Measurements from ENCODE around the gene ERAL1.

GRCh38 chr17:28892024-28892423, 37.2 kb downstream of the ERAL1 start:
- TF ChIP-seq, protein P1, sequence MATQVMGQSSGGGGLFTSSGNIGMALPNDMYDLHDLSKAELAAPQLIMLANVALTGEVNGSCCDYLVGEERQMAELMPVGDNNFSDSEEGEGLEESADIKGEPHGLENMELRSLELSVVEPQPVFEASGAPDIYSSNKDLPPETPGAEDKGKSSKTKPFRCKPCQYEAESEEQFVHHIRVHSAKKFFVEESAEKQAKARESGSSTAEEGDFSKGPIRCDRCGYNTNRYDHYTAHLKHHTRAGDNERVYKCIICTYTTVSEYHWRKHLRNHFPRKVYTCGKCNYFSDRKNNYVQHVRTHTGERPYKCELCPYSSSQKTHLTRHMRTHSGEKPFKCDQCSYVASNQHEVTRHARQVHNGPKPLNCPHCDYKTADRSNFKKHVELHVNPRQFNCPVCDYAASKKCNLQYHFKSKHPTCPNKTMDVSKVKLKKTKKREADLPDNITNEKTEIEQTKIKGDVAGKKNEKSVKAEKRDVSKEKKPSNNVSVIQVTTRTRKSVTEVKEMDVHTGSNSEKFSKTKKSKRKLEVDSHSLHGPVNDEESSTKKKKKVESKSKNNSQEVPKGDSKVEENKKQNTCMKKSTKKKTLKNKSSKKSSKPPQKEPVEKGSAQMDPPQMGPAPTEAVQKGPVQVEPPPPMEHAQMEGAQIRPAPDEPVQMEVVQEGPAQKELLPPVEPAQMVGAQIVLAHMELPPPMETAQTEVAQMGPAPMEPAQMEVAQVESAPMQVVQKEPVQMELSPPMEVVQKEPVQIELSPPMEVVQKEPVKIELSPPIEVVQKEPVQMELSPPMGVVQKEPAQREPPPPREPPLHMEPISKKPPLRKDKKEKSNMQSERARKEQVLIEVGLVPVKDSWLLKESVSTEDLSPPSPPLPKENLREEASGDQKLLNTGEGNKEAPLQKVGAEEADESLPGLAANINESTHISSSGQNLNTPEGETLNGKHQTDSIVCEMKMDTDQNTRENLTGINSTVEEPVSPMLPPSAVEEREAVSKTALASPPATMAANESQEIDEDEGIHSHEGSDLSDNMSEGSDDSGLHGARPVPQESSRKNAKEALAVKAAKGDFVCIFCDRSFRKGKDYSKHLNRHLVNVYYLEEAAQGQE (IDR thresholded peaks at IDR 0.05; ENCODE audit: unreplicated experiment): no peak
- TF ChIP-seq, protein P2, sequence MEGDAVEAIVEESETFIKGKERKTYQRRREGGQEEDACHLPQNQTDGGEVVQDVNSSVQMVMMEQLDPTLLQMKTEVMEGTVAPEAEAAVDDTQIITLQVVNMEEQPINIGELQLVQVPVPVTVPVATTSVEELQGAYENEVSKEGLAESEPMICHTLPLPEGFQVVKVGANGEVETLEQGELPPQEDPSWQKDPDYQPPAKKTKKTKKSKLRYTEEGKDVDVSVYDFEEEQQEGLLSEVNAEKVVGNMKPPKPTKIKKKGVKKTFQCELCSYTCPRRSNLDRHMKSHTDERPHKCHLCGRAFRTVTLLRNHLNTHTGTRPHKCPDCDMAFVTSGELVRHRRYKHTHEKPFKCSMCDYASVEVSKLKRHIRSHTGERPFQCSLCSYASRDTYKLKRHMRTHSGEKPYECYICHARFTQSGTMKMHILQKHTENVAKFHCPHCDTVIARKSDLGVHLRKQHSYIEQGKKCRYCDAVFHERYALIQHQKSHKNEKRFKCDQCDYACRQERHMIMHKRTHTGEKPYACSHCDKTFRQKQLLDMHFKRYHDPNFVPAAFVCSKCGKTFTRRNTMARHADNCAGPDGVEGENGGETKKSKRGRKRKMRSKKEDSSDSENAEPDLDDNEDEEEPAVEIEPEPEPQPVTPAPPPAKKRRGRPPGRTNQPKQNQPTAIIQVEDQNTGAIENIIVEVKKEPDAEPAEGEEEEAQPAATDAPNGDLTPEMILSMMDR (conservative IDR thresholded peaks at IDR 0.05; ENCODE audit: low read depth in 2 of 2): no peak
- no peak for TF ChIP-seq POLR2AphosphoS5 (IDR thresholded peaks at IDR 0.05; ENCODE audit: low read depth)
- no peak for TF ChIP-seq CREB1 (CRISPR knock-in tag; IDR thresholded peaks at IDR 0.05; ENCODE audit: low read depth)
- TF ChIP-seq JUNB (IDR thresholded peaks at IDR 0.05; ENCODE audit: unreplicated experiment): no peak
- TF ChIP-seq ZNF114 (CRISPR knock-in tag; IDR thresholded peaks at IDR 0.05): no peak
- no peak for TF ChIP-seq EZH2 (IDR thresholded peaks at IDR 0.05; ENCODE audit: low read depth, unreplicated experiment)
- TF ChIP-seq EZH2phosphoT487 (IDR thresholded peaks at IDR 0.05; ENCODE audit: unreplicated experiment): no peak
- TF ChIP-seq, protein P3, sequence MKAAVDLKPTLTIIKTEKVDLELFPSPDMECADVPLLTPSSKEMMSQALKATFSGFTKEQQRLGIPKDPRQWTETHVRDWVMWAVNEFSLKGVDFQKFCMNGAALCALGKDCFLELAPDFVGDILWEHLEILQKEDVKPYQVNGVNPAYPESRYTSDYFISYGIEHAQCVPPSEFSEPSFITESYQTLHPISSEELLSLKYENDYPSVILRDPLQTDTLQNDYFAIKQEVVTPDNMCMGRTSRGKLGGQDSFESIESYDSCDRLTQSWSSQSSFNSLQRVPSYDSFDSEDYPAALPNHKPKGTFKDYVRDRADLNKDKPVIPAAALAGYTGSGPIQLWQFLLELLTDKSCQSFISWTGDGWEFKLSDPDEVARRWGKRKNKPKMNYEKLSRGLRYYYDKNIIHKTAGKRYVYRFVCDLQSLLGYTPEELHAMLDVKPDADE (IDR thresholded peaks at IDR 0.05): no peak
- no peak for TF ChIP-seq ZNF462 (CRISPR knock-in tag; IDR thresholded peaks at IDR 0.05)
- no peak for TF ChIP-seq STAT1 (IDR thresholded peaks at IDR 0.05; ENCODE audit: unreplicated experiment)

Measured in GM23338 (cell line).